ENCODE results near the gene RABGAP1L. TPM values are rescaled to one million over a fixed set of nuclear protein-coding genes. Genes with fewer than 3 reads are reported as not detected.
"Not testable (repeated sequence)": the region's sequence is repeated elsewhere in the genome, so short reads cannot be mapped to it uniquely, and the experiment has no call there.

Gene RABGAP1L
- total RNA-seq, 4 donors from 2014 or later: 31.7 to 49.7 (median 34.3) TPM

DNA sequence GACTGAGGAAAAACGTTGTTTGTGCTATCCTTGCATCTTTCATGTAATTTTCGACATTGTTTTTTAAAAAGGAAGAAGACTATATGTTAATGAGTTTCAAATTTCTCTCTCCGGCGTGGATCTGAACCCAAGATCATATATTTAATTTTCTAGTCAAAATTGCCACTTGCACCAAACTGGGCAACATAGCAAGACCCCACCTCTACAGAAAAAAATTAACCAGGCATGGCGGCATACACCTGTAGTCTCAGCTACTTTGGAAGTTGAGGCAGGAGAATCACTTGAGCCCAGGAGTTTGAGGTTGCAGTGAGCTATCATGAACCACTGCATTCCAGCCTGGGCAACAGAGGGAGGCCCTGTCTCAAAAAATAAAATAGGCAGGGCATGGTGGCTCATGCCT lies 16.5 kb upstream of the RABGAP1L start:
- no peak for ATAC-seq (ENCODE audit: low FRiP score)
- TF ChIP-seq, protein P1, sequence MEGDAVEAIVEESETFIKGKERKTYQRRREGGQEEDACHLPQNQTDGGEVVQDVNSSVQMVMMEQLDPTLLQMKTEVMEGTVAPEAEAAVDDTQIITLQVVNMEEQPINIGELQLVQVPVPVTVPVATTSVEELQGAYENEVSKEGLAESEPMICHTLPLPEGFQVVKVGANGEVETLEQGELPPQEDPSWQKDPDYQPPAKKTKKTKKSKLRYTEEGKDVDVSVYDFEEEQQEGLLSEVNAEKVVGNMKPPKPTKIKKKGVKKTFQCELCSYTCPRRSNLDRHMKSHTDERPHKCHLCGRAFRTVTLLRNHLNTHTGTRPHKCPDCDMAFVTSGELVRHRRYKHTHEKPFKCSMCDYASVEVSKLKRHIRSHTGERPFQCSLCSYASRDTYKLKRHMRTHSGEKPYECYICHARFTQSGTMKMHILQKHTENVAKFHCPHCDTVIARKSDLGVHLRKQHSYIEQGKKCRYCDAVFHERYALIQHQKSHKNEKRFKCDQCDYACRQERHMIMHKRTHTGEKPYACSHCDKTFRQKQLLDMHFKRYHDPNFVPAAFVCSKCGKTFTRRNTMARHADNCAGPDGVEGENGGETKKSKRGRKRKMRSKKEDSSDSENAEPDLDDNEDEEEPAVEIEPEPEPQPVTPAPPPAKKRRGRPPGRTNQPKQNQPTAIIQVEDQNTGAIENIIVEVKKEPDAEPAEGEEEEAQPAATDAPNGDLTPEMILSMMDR (IDR thresholded peaks at IDR 0.05): no peak
- DNase-seq (ENCODE audit: low spot score): no peak

DNA sequence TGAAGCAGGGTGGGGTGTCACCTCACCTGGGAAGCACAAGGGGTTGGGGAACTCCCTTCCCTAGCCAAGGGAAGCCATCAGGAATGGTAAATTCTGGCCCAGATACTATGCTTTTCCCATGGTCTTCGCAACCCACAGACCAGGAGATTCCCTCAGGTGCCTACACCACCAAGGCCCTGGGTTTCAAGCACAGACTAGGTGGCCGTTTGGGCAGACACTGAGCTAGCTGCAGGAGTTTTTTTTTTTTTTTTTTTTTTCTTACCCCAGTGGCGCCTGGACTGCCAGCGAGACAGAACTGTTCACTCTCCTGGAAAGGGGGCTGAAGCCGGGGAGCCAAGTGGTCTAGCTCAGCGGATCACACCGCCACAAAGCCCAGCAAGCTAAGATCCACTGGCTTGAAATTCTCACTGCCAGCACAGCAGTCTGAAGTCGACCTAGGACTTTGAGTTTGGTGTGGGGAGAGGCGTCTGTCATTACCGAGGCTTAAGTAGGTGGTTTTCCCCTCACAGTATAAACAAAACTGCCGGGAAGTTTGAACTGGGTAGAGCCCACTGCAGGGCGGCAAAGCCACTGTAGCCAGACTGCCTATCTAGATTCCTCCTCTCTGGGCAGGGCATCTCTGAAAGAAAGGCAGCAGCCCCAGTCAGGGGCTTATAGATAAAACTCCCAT lies 15.5 kb upstream of the RABGAP1L start:
- ATAC-seq (ENCODE audit: low FRiP score); DNase-seq (ENCODE audit: low spot score): not testable (repeated sequence)

DNA sequence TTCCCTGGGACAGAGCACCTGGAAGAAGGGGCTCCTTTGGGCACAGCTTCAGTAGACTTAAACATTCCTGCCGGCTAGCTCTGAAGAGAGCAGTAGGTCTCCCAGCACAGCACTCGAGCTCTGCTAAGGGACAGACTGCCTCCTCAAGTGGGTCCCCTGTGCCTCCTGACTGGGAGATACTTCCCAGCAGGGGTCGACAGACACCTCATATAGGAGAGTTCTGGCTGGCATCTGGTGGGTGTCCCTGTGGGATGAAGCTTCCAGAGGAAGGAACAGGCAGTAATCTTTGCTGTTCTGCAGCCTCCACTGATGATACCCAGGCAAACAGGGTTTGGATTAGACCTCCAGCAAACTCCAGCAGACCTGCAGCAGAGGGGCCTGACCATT lies 14.9 kb upstream of the RABGAP1L start:
- DNase-seq (ENCODE audit: low spot score); ATAC-seq (ENCODE audit: low FRiP score): not testable (repeated sequence)

DNA sequence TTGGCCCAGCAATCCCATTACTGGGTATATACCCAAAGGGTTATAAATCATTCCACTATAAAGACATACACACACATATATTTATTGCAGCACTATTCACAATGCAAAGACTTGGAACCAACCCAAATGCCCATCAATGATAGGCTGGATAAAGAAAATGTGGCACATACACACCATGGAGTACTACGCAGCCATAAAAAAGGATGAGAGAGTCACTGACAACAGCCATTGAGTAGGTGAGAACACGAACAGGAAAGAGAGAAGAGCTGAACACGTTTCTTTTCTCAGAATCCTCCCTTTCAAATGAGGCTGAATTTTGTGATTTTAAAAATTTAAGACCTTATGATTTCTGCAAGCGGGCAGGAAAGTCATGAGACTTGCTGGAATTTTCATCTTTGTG lies 10.1 kb upstream of the RABGAP1L start:
- DNase-seq (ENCODE audit: low spot score): no peak
- ATAC-seq (ENCODE audit: low FRiP score): no peak
- TF ChIP-seq, protein P1 (IDR thresholded peaks at IDR 0.05): no peak

DNA sequence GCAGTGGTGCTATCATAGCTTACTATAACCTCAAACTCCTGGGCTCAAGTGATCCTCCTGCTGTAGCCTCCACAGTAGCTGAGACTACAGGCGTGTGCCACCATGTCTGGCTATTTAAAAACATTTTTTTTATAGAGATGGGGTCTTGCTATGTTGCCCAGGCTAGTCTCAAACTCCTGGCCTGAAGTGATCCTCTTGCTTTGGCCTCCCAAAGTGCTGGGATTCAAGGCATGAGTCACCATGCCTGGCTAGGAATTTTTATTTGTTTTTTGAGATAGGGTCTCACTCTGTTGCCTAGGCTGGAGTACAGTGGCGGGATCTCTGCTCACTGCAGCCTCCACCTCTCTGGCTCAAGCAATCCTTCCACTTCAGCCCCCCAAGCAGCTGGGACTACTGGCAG lies 8.8 kb upstream of the RABGAP1L start:
- ATAC-seq (ENCODE audit: low FRiP score) (no peak), DNase-seq (ENCODE audit: low spot score) (no peak)
- TF ChIP-seq, protein P1 (IDR thresholded peaks at IDR 0.05): no peak

DNA sequence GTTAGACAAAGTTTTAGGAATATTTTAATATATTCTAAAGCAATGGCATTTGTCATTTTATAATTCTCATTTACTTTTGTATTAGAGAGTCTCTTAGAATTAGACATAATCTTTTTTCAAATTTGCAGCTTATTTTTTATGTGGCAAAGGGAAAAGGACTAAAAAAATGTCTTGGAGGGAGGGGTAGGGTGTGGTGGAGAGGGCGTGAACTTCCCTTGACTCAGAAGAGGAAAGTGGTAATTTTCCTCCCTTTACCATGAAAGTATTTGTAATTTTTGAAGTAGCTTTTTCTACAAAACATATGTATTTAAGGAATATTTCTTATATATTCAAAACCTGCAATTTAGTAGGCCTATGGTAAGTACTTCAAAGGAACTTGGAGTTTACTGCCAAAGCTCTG lies 6.9 kb upstream of the RABGAP1L start:
- DNase-seq (ENCODE audit: low spot score): no peak
- TF ChIP-seq, protein P1 (IDR thresholded peaks at IDR 0.05): no peak

DNA sequence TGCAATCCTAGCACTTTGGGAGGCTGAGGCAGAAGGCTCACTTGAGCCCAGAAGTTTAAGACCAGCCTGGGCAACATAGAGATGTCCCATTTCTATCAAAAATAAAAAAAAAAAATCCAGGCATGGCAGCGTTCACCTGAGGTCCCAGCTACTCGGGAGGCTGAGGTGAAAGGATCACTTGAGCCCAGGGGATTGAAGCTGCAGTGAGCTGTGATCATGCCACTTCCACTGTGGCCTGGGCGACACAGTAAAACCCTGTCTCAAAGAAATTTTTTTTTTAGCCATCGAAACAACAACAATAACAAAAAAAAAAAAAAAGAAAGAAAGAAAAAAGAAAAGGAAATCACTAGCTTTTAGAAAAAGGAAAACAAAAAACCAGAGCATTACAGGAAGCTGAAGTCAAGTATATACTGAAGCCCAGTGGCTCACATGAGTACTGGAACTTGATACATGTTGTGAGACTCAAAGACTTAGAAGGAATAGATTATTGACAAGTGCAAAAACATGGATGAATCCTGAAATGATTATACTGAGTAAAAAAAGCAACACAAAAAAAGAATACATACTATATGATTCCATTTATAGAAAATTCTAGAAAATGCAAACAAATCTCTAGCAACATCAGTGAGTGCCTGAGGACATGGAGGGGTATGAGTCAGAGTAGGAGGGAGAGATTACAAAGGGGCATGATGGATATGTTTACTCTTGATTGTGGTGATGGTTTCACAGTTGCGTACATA lies 6.1 kb upstream of the RABGAP1L start:
- DNase-seq (ENCODE audit: low spot score): no peak
- TF ChIP-seq, protein P1 (IDR thresholded peaks at IDR 0.05): no peak
- ATAC-seq (ENCODE audit: low FRiP score): no peak

More for the DNA sequence above, 6.9 kb upstream of the RABGAP1L start:
- ATAC-seq (ENCODE audit: low FRiP score): no peak

DNA sequence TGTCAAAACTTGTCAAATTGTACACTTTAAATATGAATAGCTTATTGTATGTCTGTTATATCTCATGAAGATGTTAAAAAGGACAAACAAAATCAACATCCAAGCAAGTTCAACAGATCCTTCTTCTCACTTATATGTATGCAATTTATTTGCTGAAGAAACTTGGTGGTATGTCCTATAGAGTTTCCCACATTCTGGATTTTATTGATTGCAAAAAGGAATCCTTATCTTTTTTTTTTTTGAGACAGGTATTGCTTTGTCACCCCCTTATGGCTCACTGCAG lies 5.6 kb upstream of the RABGAP1L start:
- no peak for ATAC-seq (ENCODE audit: low FRiP score)
- no peak for DNase-seq (ENCODE audit: low spot score)

More for the DNA sequence above, 5.6 kb upstream of the RABGAP1L start:
- TF ChIP-seq, protein P1 (IDR thresholded peaks at IDR 0.05): no peak
